Measurements from ENCODE around the gene ABRAXAS1. TPM values are rescaled to one million over a fixed set of nuclear protein-coding genes. Genes with fewer than 3 reads are reported as not detected.
"Not testable (repeated sequence)": the region's sequence is repeated elsewhere in the genome, so short reads cannot be mapped to it uniquely, and the experiment has no call there.

Gene ABRAXAS1
- total RNA-seq, 3 donors from 2014 or later = 7.7 to 14.8 (median 10.0) TPM

- DNase-seq = peak; percentile 45 to 84 (median 61)
- not testable (repeated sequence) for H3K9me3 ChIP-seq; H3K36me3 ChIP-seq (ENCODE audit: low read depth); H3K4me3 ChIP-seq; H3K4me1 ChIP-seq (ENCODE audit: low read depth)
- peak; percentile 77 for ATAC-seq
- TF ChIP-seq CTCF (IDR thresholded peaks at IDR 0.05) = peak; percentile 53
- intact Hi-C loops (cut with DNase I, micrococcal nuclease) = loop anchor here (5.0 to 10.0 kb wide), 2 partner anchors 126 to 133 kb away; no protein-coding TSS in a partner anchor
Measured at GRCh38 chr4:83509156-83509585, 24.3 kb upstream of the ABRAXAS1 start.

GRCh38 chr4:83504996-83505395 is 20.1 kb upstream of the ABRAXAS1 start:
- no peaks in the 10 kb centered on the region for H3K36me3 ChIP-seq (ENCODE audit: low read depth)
- no peaks in the 10 kb centered on the region for H3K9me3 ChIP-seq
- TF ChIP-seq CTCF (IDR thresholded peaks at IDR 0.05) = no peak
- intact Hi-C loops (cut with DNase I, micrococcal nuclease) = loop anchor here (5.0 to 10.0 kb wide), 2 partner anchors 130 to 137 kb away; no protein-coding TSS in a partner anchor
- DNase-seq = no peak
- H3K4me1 ChIP-seq (ENCODE audit: low read depth) = no peaks in the 10 kb centered on the region
- no peak for ATAC-seq
- no peak overlapping the region for H3K4me3 ChIP-seq

GRCh38 chr4:83504503-83504902 is 19.6 kb upstream of the ABRAXAS1 start:
- ATAC-seq (no peak), DNase-seq (no peak)
- no peak overlapping the region for H3K4me3 ChIP-seq
- no peaks in the 10 kb centered on the region for H3K36me3 ChIP-seq (ENCODE audit: low read depth)
- TF ChIP-seq CTCF (IDR thresholded peaks at IDR 0.05) = no peak
- H3K9me3 ChIP-seq = no peaks in the 10 kb centered on the region
- H3K4me1 ChIP-seq (ENCODE audit: low read depth) = no peaks in the 10 kb centered on the region
- intact Hi-C loops (cut with DNase I, micrococcal nuclease) = loop anchor here in 1 of 2 donors (10.0 kb wide), 1 partner anchor 130 kb away; no protein-coding TSS in a partner anchor

DNA sequence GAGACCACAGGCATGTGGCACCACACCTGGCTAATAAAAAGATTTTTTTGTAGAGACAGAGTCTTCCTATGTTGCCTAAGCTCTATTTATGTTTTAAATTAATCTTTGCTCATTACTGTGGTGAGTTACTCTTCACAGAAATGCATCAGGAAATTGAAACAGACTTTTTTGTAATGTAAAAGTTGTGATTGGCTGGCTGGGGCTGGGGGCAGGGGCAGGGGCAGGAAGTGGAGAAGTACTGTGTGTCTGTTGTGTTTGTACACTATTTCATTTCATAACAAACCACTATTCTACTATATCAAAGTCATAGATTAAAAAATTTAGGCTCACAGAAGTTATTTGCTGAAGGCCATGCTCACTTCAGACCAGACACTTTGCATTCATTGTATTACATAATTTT is 19.1 kb upstream of the ABRAXAS1 start:
- no peak for ATAC-seq
- intact Hi-C loops (cut with DNase I, micrococcal nuclease) = loop anchor here in 1 of 2 donors (10.0 kb wide), 1 partner anchor 131 kb away; no protein-coding TSS in a partner anchor
- DNase-seq = no peak
- Histone ChIP-seq H3K36me3 (ENCODE audit: low read depth) (no peaks in the 10 kb centered on the region), H3K4me3 (no peak overlapping the region), H3K4me1 (ENCODE audit: low read depth) (no peaks in the 10 kb centered on the region), H3K9me3 (no peaks in the 10 kb centered on the region)
- no peak for TF ChIP-seq CTCF (IDR thresholded peaks at IDR 0.05)

DNA sequence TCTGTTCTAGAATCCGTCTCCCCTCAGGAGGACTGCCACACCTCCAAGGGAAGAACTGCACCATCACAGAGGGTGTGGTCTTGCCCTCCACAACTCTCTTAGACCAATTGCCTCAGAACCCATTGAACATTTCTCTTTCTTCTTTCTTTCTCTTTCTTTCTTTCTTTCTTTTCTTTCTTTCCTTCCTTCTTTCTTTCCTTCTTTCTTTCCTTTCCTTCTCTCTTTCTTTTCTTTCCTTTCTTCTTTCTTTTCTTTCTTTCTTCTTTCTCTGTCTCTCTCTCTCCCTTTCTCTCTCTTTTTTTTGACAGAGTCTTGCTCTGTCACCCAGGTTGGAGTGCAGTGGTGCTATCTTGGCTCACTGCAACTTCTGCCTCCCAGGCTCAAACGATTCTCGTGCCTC is 16.8 kb upstream of the ABRAXAS1 start:
- intact Hi-C loops (cut with DNase I, micrococcal nuclease) = loop anchor here in 1 of 2 donors (10.0 kb wide), 1 partner anchor 133 kb away; no protein-coding TSS in a partner anchor
- not testable (repeated sequence) for H3K9me3 ChIP-seq; DNase-seq; H3K4me3 ChIP-seq; H3K4me1 ChIP-seq (ENCODE audit: low read depth); H3K36me3 ChIP-seq (ENCODE audit: low read depth); ATAC-seq

- intact Hi-C loops (cut with DNase I, micrococcal nuclease) = no loop called here
Measured at GRCh38 chr4:83498187-83498586, 13.3 kb upstream of the ABRAXAS1 start.

GRCh38 chr4:83496085-83496917 is 11.4 kb upstream of the ABRAXAS1 start:
- H3K9me3 ChIP-seq; H3K36me3 ChIP-seq (ENCODE audit: low read depth); H3K4me3 ChIP-seq; DNase-seq; ATAC-seq; H3K4me1 ChIP-seq (ENCODE audit: low read depth); intact Hi-C loops (cut with DNase I, micrococcal nuclease): not testable (repeated sequence)

More at GRCh38 chr4:83498187-83498586, 13.3 kb upstream of the ABRAXAS1 start:
- H3K36me3 ChIP-seq (ENCODE audit: low read depth) = no peaks in the 10 kb centered on the region
- ATAC-seq (no peak), DNase-seq (no peak)
- H3K4me3 ChIP-seq = no peak overlapping the region
- no peaks in the 10 kb centered on the region for H3K9me3 ChIP-seq
- H3K4me1 ChIP-seq (ENCODE audit: low read depth) = no peaks in the 10 kb centered on the region
- no peak for TF ChIP-seq CTCF (IDR thresholded peaks at IDR 0.05)
